HG03439 (cell line): ENCODE results near the gene NOP16.

ENCODE experiments used
- ATAC-seq: cut with Tn5 transposase; IDR thresholded peaks from one replicate; pipeline ENCODE4 v1.9.1; 2021; ENCODE audit warnings: mild to moderate bottlenecking, moderate library complexity; ENCODE audit not compliant: unreplicated experiment

NOP16 gene

GRCh38 chr5:176388003-176388443, 375 bp downstream of the NOP16 start:
- no peak for ATAC-seq

GRCh38 chr5:176387384-176387925, 943 bp downstream of the NOP16 start:
- no peak for ATAC-seq

GRCh38 chr5:176386491-176386890, 1.9 kb downstream of the NOP16 start:
- ATAC-seq = no peak

- no peak for ATAC-seq
These were observed 3.4 kb downstream of the NOP16 start for GRCh38 chr5:176384991-176385390.

GRCh38 chr5:176384366-176384930, 4.0 kb downstream of the NOP16 start:
- ATAC-seq = no peak

- no peak for ATAC-seq
These were observed 4.4 kb downstream of the NOP16 start for GRCh38 chr5:176383961-176384360.

GRCh38 chr5:176383248-176383905, 5.0 kb downstream of the NOP16 start:
- ATAC-seq = no peak

- ATAC-seq = no peak
These were observed 5.7 kb downstream of the NOP16 start for GRCh38 chr5:176382721-176383120.

- ATAC-seq = no peak
These were observed 6.4 kb downstream of the NOP16 start for GRCh38 chr5:176381979-176382378.

GRCh38 chr5:176381423-176381822, 7.0 kb downstream of the NOP16 start:
- ATAC-seq = no peak

- ATAC-seq = no peak
These were observed 8.5 kb downstream of the NOP16 start for GRCh38 chr5:176379881-176380280.

GRCh38 chr5:176373100-176373818, 15.1 kb downstream of the NOP16 start:
- no peak for ATAC-seq

- no peak for ATAC-seq
These were observed 16.5 kb downstream of the NOP16 start for GRCh38 chr5:176371621-176372539.

GRCh38 chr5:176369934-176370711, 18.3 kb downstream of the NOP16 start:
- ATAC-seq = no peak

- ATAC-seq = no peak
These were observed 19.7 kb downstream of the NOP16 start for GRCh38 chr5:176368726-176369125.

- no peak for ATAC-seq
These were observed 22.0 kb downstream of the NOP16 start for GRCh38 chr5:176366232-176366894.

- ATAC-seq = no peak
These were observed 22.8 kb downstream of the NOP16 start, which contains the start of gene ARL10 for GRCh38 chr5:176365351-176366231. TSS of gene ARL10 (plus strand) at chr5:176365487. CDS start at chr5:176365564, 77 bp downstream.

GRCh38 chr5:176364765-176365350, 23.5 kb downstream of the NOP16 start:
- ATAC-seq = no peak
